Astrocyte (in vitro differentiated cells and primary cell): ENCODE data around the gene DLL1. TPM values are rescaled to one million over a fixed set of nuclear protein-coding genes. Genes with fewer than 3 reads are reported as not detected.

Source experiments
- DNase-seq: peaks from one replicate; pipeline ENCODE4 v3.0.0-alpha.2; 2010; ENCODE audit warnings: low read depth
- FAIRE-seq: peaks from 2 replicates; lab custom pipeline; 2011; peaks lifted over from hg19 to GRCh38; lab: Jason Lieb, UNC
- H2AFZ ChIP-seq: 2 replicates; pipeline ENCODE4 v1.6.0; 2012; ENCODE audit warnings: low read depth, low read length, inconsistent platforms
- H3K27ac ChIP-seq: 2 replicates; pipeline ENCODE4 v1.5.1; 2011; ENCODE audit warnings: low read depth, low read length, inconsistent platforms
- H3K27me3 ChIP-seq: 2 replicates; pipeline ENCODE4 v1.6.0; 2011; ENCODE audit warnings: low read length, inconsistent platforms; ENCODE audit not compliant: insufficient read depth
- H3K36me3 ChIP-seq: 2 replicates; pipeline ENCODE4 v1.5.1; 2011; ENCODE audit warnings: low read length, inconsistent platforms; ENCODE audit not compliant: insufficient read depth
- H3K4me1 ChIP-seq: 2 replicates; pipeline ENCODE4 v1.5.1; 2011; ENCODE audit warnings: low read length, inconsistent platforms; ENCODE audit not compliant: insufficient read depth
- H3K4me2 ChIP-seq: 2 replicates; pipeline ENCODE4 v1.6.0; 2012; ENCODE audit warnings: low read length, inconsistent platforms
- H3K4me3 ChIP-seq: 2 replicates; pipeline ENCODE4 v1.5.1; 2011; ENCODE audit warnings: low read depth, mild to moderate bottlenecking, low read length, inconsistent platforms; ENCODE audit not compliant: insufficient read depth
- H3K79me2 ChIP-seq: 2 replicates; pipeline ENCODE4 v1.6.0; 2012; ENCODE audit warnings: mild to moderate bottlenecking, low read length, inconsistent platforms; ENCODE audit not compliant: insufficient read depth
- H3K9ac ChIP-seq: 2 replicates; pipeline ENCODE4 v1.6.0; 2012; ENCODE audit warnings: mild to moderate bottlenecking, low read length, inconsistent platforms
- H3K9me3 ChIP-seq: 2 replicates; pipeline ENCODE4 v1.5.1; 2012; ENCODE audit warnings: low read depth, mild to moderate bottlenecking, low read length, inconsistent platforms; ENCODE audit not compliant: insufficient read depth
- H4K20me1 ChIP-seq: 2 replicates; pipeline ENCODE4 v1.6.0; 2012; ENCODE audit warnings: low read length, inconsistent platforms; ENCODE audit not compliant: insufficient read depth
- H3K27ac Mint-ChIP-seq: one replicate; pipeline ENCODE4 v1.8.0; 2021; ENCODE audit warnings: mild to moderate bottlenecking, mixed read lengths; ENCODE audit not compliant: unreplicated experiment
- H3K27me3 Mint-ChIP-seq: one replicate; pipeline ENCODE4 v1.8.0; 2021; ENCODE audit warnings: low read depth, mixed read lengths; ENCODE audit not compliant: unreplicated experiment
- H3K36me3 Mint-ChIP-seq: one replicate; pipeline ENCODE4 v1.8.0; 2021; ENCODE audit warnings: low read depth, mixed read lengths; ENCODE audit not compliant: unreplicated experiment
- H3K4me1 Mint-ChIP-seq: one replicate; pipeline ENCODE4 v1.8.0; 2021; ENCODE audit warnings: low read depth, mixed read lengths; ENCODE audit not compliant: unreplicated experiment
- H3K4me3 Mint-ChIP-seq: one replicate; pipeline ENCODE4 v1.8.0; 2021; ENCODE audit warnings: mild to moderate bottlenecking, moderate library complexity, mixed read lengths; ENCODE audit not compliant: unreplicated experiment
- H3K9me3 Mint-ChIP-seq: one replicate; pipeline ENCODE4 v1.8.0; 2021; ENCODE audit warnings: mild to moderate bottlenecking, mixed read lengths; ENCODE audit not compliant: unreplicated experiment
- EZH2 ChIP-seq: IDR thresholded peaks from 2 replicates; pipeline ENCODE4 v1.6.1; 2012; ENCODE audit warnings: mild to moderate bottlenecking, low read length, inconsistent platforms; ENCODE audit not compliant: insufficient read depth
- total RNA-seq: library from RNA; stranded (reverse); gene quantifications from 2 replicates; pipeline ENCODE4 v1.2.1, GENCODE V29; 2021
- TF ChIP-seq, protein P1 (sequence below): IDR thresholded peaks from 2 replicates; pipeline ENCODE4 v1.5.1; 2011; ENCODE audit warnings: low read depth, mild to moderate bottlenecking, inconsistent platforms, low read length, moderate library complexity; ENCODE audit not compliant: insufficient read depth

Gene DLL1
- total RNA-seq, 1 donor from 2014 or later, result 1.6 TPM

DNA sequence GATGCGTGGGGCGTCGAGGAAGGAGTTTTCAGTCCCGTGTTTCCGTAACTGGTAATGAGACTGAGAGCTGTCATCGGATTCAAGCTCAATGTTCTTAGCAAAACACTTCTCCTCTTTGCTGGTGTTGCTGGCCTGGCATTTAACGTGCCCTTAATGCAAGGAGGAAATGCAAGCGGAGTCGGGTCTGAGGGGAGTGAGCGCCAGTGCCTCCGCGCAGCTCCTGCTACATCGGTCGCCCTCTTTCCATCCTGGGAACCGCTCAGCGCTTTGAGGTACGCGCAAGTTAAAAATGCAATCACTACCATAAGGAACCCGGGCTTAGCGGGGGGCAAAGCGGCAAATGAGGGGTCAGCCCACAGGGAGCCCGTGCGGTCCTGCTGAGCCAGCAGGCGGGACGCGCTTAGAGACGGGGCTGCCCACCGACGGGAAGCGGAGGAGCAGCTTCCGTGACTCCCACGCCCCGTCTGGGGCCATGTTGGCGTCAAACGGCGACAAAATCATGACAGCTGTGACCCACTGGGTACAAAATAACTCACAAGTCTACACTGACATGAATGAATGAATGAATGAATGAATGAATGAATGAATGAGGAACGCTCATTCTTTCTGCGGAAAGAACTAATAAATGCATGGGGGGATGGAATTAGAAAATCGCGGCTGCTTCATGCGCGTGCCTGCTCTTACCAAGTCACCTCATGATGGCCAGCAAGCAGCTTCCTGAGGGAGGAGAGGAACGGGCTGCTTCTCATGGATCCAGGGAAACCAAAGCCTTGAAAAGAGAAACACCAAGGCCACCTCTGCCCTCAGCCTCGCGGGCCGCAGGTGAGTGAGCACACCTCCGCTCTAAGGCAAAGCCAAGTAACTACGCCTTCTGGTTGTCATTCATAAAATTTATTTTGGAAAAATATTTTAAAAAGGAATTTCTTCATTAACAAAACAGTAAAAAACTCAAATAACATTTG, 9.3 kb downstream of the DLL1 start:
- H2AFZ ChIP-seq, result no peak overlapping the region
- FAIRE-seq (no peak), DNase-seq (no peak)
- H3K27me3 Mint-ChIP-seq, result peaks cover 53% of the 10 kb centered on the region
- no peaks in the 10 kb centered on the region for H4K20me1 ChIP-seq
- H3K79me2 ChIP-seq, result no peaks in the 10 kb centered on the region
- H3K27me3 ChIP-seq, result peaks cover 15% of the 10 kb centered on the region
- H3K4me3 Mint-ChIP-seq, result no peak overlapping the region
- H3K9me3 ChIP-seq, result no peaks in the 10 kb centered on the region
- TF ChIP-seq, protein P1, sequence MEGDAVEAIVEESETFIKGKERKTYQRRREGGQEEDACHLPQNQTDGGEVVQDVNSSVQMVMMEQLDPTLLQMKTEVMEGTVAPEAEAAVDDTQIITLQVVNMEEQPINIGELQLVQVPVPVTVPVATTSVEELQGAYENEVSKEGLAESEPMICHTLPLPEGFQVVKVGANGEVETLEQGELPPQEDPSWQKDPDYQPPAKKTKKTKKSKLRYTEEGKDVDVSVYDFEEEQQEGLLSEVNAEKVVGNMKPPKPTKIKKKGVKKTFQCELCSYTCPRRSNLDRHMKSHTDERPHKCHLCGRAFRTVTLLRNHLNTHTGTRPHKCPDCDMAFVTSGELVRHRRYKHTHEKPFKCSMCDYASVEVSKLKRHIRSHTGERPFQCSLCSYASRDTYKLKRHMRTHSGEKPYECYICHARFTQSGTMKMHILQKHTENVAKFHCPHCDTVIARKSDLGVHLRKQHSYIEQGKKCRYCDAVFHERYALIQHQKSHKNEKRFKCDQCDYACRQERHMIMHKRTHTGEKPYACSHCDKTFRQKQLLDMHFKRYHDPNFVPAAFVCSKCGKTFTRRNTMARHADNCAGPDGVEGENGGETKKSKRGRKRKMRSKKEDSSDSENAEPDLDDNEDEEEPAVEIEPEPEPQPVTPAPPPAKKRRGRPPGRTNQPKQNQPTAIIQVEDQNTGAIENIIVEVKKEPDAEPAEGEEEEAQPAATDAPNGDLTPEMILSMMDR, result no peak
- no peak for TF ChIP-seq EZH2
- no peak overlapping the region for H3K27ac ChIP-seq
- H3K9ac ChIP-seq, result no peak overlapping the region
- no peak overlapping the region for H3K4me3 ChIP-seq
- H3K36me3 ChIP-seq, result no peaks in the 10 kb centered on the region
- no peaks in the 10 kb centered on the region for H3K4me1 ChIP-seq
- H3K9me3 Mint-ChIP-seq, result no peaks in the 10 kb centered on the region
- H3K27ac Mint-ChIP-seq, result no peak overlapping the region
- H3K4me1 Mint-ChIP-seq, result peaks cover under 1% of the 10 kb centered on the region
- peaks cover 6% of the 10 kb centered on the region for H3K36me3 Mint-ChIP-seq
- no peak overlapping the region for H3K4me2 ChIP-seq

DNA sequence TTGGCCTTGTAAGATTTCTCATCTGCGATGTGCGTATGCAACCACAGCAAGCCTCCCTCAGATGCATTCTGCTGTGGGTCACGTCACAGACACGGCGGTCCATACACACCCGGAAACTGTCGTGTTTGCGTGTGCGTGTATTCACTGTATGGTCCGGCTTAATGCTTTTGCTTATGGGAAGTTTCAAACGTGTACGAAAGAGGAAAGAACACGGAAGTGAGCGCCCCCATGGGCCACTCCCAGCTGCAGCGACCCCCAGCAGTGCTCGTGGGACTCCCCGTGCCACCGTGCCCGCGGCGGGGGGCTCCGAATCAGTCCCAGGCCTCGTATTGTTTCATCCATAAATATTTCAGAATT, 10.2 kb downstream of the DLL1 start:
- H3K27ac Mint-ChIP-seq, result no peak overlapping the region
- no peaks in the 10 kb centered on the region for H3K4me1 Mint-ChIP-seq
- no peaks in the 10 kb centered on the region for H3K9me3 ChIP-seq
- no peaks in the 10 kb centered on the region for H3K4me1 ChIP-seq
- no peaks in the 10 kb centered on the region for H3K9me3 Mint-ChIP-seq
- peaks cover 10% of the 10 kb centered on the region for H3K27me3 ChIP-seq
- H3K36me3 ChIP-seq, result no peaks in the 10 kb centered on the region
- H3K79me2 ChIP-seq, result no peaks in the 10 kb centered on the region
- FAIRE-seq (no peak), DNase-seq (no peak)
- H3K4me2 ChIP-seq, result peak overlapping the region; percentile 44
- H3K27ac ChIP-seq, result no peak overlapping the region
- no peak overlapping the region for H3K4me3 ChIP-seq
- no peak overlapping the region for H2AFZ ChIP-seq
- no peak overlapping the region for H3K4me3 Mint-ChIP-seq
- no peaks in the 10 kb centered on the region for H4K20me1 ChIP-seq
- peaks cover 6% of the 10 kb centered on the region for H3K36me3 Mint-ChIP-seq
- H3K27me3 Mint-ChIP-seq, result peaks cover 55% of the 10 kb centered on the region
- no peak overlapping the region for H3K9ac ChIP-seq
- no peak for TF ChIP-seq EZH2
- TF ChIP-seq, protein P1, result no peak
